H9 (cell line): ENCODE measurements around the gene FBLN7. TPM values are rescaled to one million over a fixed set of nuclear protein-coding genes. Genes with fewer than 3 reads are reported as not detected.

ENCODE experiments used
- DNase-seq: peaks from one replicate; pipeline ENCODE4 v3.0.0-alpha.2; 2017
- H2AFZ ChIP-seq: one replicate; pipeline ENCODE4 v1.6.1; 2013; ENCODE audit warnings: mild to moderate bottlenecking, low read length, control low read depth, moderate library complexity
- H2AK5ac ChIP-seq: 2 replicates; pipeline ENCODE4 v1.6.1; 2013; ENCODE audit warnings: low read length, control low read depth, mixed read lengths; ENCODE audit not compliant: insufficient read length
- H2BK120ac ChIP-seq: one replicate; pipeline ENCODE4 v1.6.1; 2013; ENCODE audit warnings: low read depth, mild to moderate bottlenecking, low read length, control low read depth, inconsistent platforms; ENCODE audit not compliant: poor library complexity, severe bottlenecking
- H2BK12ac ChIP-seq: 2 replicates; pipeline ENCODE4 v1.6.1; 2013; ENCODE audit warnings: low read length, control low read depth, mixed read lengths, low read depth; ENCODE audit not compliant: insufficient read length
- H2BK15ac ChIP-seq: 2 replicates; pipeline ENCODE4 v1.6.1; 2013; ENCODE audit warnings: low read depth, low read length, control low read depth
- H2BK20ac ChIP-seq: one replicate; pipeline ENCODE4 v1.6.1; 2013; ENCODE audit warnings: low read depth, mild to moderate bottlenecking, low read length, control low read depth, inconsistent platforms; ENCODE audit not compliant: poor library complexity, severe bottlenecking
- H2BK5ac ChIP-seq: 2 replicates; pipeline ENCODE4 v1.6.1; 2013; ENCODE audit warnings: low read length, control low read depth, mixed read lengths; ENCODE audit not compliant: insufficient read length
- H3K14ac ChIP-seq: 2 replicates; pipeline ENCODE4 v1.6.1; 2013; ENCODE audit warnings: low read length, control low read depth; ENCODE audit not compliant: insufficient read depth
- H3K18ac ChIP-seq: 2 replicates; pipeline ENCODE4 v1.6.1; 2013; ENCODE audit warnings: low read depth, mild to moderate bottlenecking, mixed read lengths, low read length, control low read depth; ENCODE audit not compliant: insufficient read length
- H3K23ac ChIP-seq: 2 replicates; pipeline ENCODE4 v1.6.1; 2013; ENCODE audit warnings: low read length, control low read depth, mixed read lengths, low read depth; ENCODE audit not compliant: insufficient read length
- H3K23me2 ChIP-seq: 2 replicates; pipeline ENCODE4 v1.6.1; 2013; ENCODE audit warnings: low read depth, mild to moderate bottlenecking, mixed read lengths, low read length, control low read depth; ENCODE audit not compliant: insufficient read length, poor library complexity, severe bottlenecking
- H3K27ac ChIP-seq: 2 replicates; pipeline ENCODE4 v1.5.1; 2013; ENCODE audit warnings: low read length, control low read depth, mixed read lengths, low read depth; ENCODE audit not compliant: insufficient read length
- H3K27me3 ChIP-seq: 2 replicates; pipeline ENCODE4 v1.6.1; 2013; ENCODE audit warnings: low read length, control low read depth, inconsistent platforms; ENCODE audit not compliant: insufficient read depth
- H3K4ac ChIP-seq: 2 replicates; pipeline ENCODE4 v1.6.1; 2013; ENCODE audit warnings: low read depth, mild to moderate bottlenecking, control low read depth, inconsistent platforms, low read length, moderate library complexity
- H3K4me1 ChIP-seq: 2 replicates; pipeline ENCODE4 v1.6.1; 2013; ENCODE audit warnings: low read length, control low read depth, inconsistent platforms; ENCODE audit not compliant: insufficient read depth
- H3K4me2 ChIP-seq: 2 replicates; pipeline ENCODE4 v1.6.1; 2013; ENCODE audit warnings: low read length, control low read depth, mixed read lengths; ENCODE audit not compliant: insufficient read length, insufficient read depth
- H3K56ac ChIP-seq: 2 replicates; pipeline ENCODE4 v1.6.1; 2013; ENCODE audit warnings: low read depth, mild to moderate bottlenecking, mixed read lengths, low read length, control low read depth; ENCODE audit not compliant: insufficient read length
- H3K79me1 ChIP-seq: 2 replicates; pipeline ENCODE4 v1.6.1; 2013; ENCODE audit warnings: low read depth, mild to moderate bottlenecking, moderate library complexity, low read length, control low read depth, inconsistent platforms; ENCODE audit not compliant: insufficient read depth, poor library complexity, severe bottlenecking
- H3K79me2 ChIP-seq: 2 replicates; pipeline ENCODE4 v1.6.1; 2013; ENCODE audit warnings: low read length, control low read depth, inconsistent platforms; ENCODE audit not compliant: insufficient read depth
- H3K9ac ChIP-seq: 2 replicates; pipeline ENCODE4 v1.6.1; 2013; ENCODE audit warnings: low read length, control low read depth, mixed read lengths; ENCODE audit not compliant: insufficient read length; ENCODE audit errors: extremely low read depth
- H3K9me3 ChIP-seq: one replicate; pipeline ENCODE4 v1.6.1; 2013; ENCODE audit warnings: low read depth, low read length, inconsistent platforms; ENCODE audit not compliant: control insufficient read depth
- H3T11ph ChIP-seq: one replicate; pipeline ENCODE4 v1.6.1; 2013; ENCODE audit warnings: mild to moderate bottlenecking, low read length, control low read depth, inconsistent platforms
- H4K20me1 ChIP-seq: one replicate; pipeline ENCODE4 v1.6.1; 2013; ENCODE audit not compliant: control insufficient read depth, insufficient read length, insufficient read depth
- H4K5ac ChIP-seq: 2 replicates; pipeline ENCODE4 v1.6.1; 2013; ENCODE audit warnings: low read depth, mild to moderate bottlenecking, mixed read lengths, low read length, control low read depth; ENCODE audit not compliant: insufficient read length
- H4K8ac ChIP-seq: replicated peaks from 2 replicates; pipeline ENCODE4 v1.6.1; 2013; ENCODE audit warnings: low read length, control low read depth, mixed read lengths, low read depth; ENCODE audit not compliant: insufficient read length
- H4K91ac ChIP-seq: 2 replicates; pipeline ENCODE4 v1.6.1; 2013; ENCODE audit warnings: low read depth, mild to moderate bottlenecking, moderate library complexity, mixed read lengths, low read length, control low read depth; ENCODE audit not compliant: insufficient read length
- H3K27ac Mint-ChIP-seq, 3 experiments: 2 replicates in 2 of 3; 3 replicates in 1 of 3; pipeline ENCODE4 v1.8.0; 2020 to 2021; ENCODE audit warnings: mixed read lengths in 3 of 3, mild to moderate bottlenecking in 1 of 3, moderate library complexity in 1 of 3
- H3K27me3 Mint-ChIP-seq: 2 replicates; pipeline ENCODE4 v1.8.0; 2021; ENCODE audit warnings: low read depth, mild to moderate bottlenecking, moderate library complexity, mixed read lengths
- H3K36me3 Mint-ChIP-seq, 3 experiments: 2 replicates in 2 of 3; 3 replicates in 1 of 3; pipeline ENCODE4 v1.8.0; 2020 to 2021; ENCODE audit warnings: low read depth in 3 of 3, mixed read lengths in 3 of 3; ENCODE audit not compliant: insufficient read depth in 1 of 3
- H3K4me1 Mint-ChIP-seq, 2 experiments: 2 replicates each; pipeline ENCODE4 v1.8.0; 2020; ENCODE audit warnings: mixed read lengths in 2 of 2
- H3K4me3 Mint-ChIP-seq, 2 experiments: 2 replicates in 1 of 2; 3 replicates in 1 of 2; pipeline ENCODE4 v1.8.0; 2020 to 2021; ENCODE audit warnings: mild to moderate bottlenecking in 2 of 2, mixed read lengths in 2 of 2, moderate library complexity in 1 of 2
- H3K9me3 Mint-ChIP-seq, 2 experiments: 2 replicates in 1 of 2; 3 replicates in 1 of 2; pipeline ENCODE4 v1.8.0; 2020; ENCODE audit warnings: mild to moderate bottlenecking in 2 of 2, mixed read lengths in 2 of 2, moderate library complexity in 1 of 2
- CTCF ChIP-seq: fragments of 200-600 bp; sonication (generic); conservative IDR thresholded peaks from 3 replicates; pipeline ENCODE4 v1.8.0; 2021; ENCODE audit warnings: antibody characterized with exemption, mild to moderate bottlenecking
- WGBS: extraction: QIAGEN DNeasy Blood & Tissue Kit; methylation state at CpG from one replicate; pipeline ENCODE4 v1.1.7; 2013; ENCODE audit warnings: missing lambda C conversion rate, low lambda C conversion rate, mixed read lengths; ENCODE audit not compliant: insufficient read length; ENCODE audit errors: extremely low coverage; 5-methylcytosine and 5-hydroxymethylcytosine counted together
- total RNA-seq: library from RNA; stranded (reverse); gene quantifications from 2 replicates; pipeline ENCODE4 v1.2.1, GENCODE V29; 2021

FBLN7 gene
- total RNA-seq, 1 experiment from 2014 or later: 1.3 TPM

DNA sequence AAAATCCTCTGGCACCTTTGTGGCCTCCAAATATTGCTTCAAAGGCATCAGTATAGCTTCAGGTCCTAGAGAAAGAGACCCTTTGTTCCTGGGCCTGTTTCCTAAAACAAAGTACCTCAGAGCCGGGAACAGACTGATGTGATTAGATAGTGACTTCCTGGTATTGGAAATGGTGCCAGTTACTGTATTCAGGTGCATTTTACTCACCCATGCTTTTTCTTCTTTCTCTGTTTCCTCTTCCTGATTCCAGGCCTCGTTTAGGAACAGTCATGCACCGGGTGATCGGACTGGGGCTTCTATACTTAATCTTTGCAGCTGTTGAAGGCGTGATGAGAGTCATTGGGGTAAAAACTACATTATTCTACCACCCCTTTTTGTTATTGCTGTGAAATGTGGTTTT, 48.8 kb upstream of the FBLN7 start:
- Histone ChIP-seq H3K79me2 (no peaks in the 10 kb centered on the region), H3K4ac (no peak overlapping the region), H3K4me2 (no peak overlapping the region), H3K4me1 (no peaks in the 10 kb centered on the region), H3T11ph (no peak overlapping the region), H2BK15ac (no peak overlapping the region), H2AK5ac (no peak overlapping the region), H3K27ac (no peak overlapping the region), H2BK12ac (no peak overlapping the region), H4K91ac (no peak overlapping the region), H2BK20ac (no peak overlapping the region), H4K5ac (no peak overlapping the region), H3K23me2 (no peaks in the 10 kb centered on the region), H2AFZ (no peak overlapping the region), H2BK5ac (no peak overlapping the region), H4K8ac (no peak overlapping the region), H3K23ac (no peak overlapping the region), H2BK120ac (no peak overlapping the region), H3K27me3 (no peaks in the 10 kb centered on the region), H3K9ac (no peak overlapping the region), H3K9me3 (no peaks in the 10 kb centered on the region), H3K79me1 (no peaks in the 10 kb centered on the region), H4K20me1 (no peaks in the 10 kb centered on the region), H3K14ac (no peak overlapping the region), H3K56ac (no peak overlapping the region), H3K18ac (no peak overlapping the region)
- no peaks in the 10 kb centered on the region for H3K9me3 Mint-ChIP-seq
- H3K27ac Mint-ChIP-seq: no peak overlapping the region
- peaks cover 0 to 39% (median 38%) of the 10 kb centered on the region in 3 experiments; a peak in 6 of 7 replicates for H3K36me3 Mint-ChIP-seq
- H3K27me3 Mint-ChIP-seq: no peaks in the 10 kb centered on the region
- TF ChIP-seq CTCF: no peak
- no peaks in the 10 kb centered on the region for H3K4me1 Mint-ChIP-seq
- no peak overlapping the region for H3K4me3 Mint-ChIP-seq
- DNase-seq: no peak
- WGBS: no CpG with 5 or more reads among the region's 5 CpGs
